PC-9 (cell line): ENCODE data around the gene VWDE.

Experiments
- EZH2 ChIP-seq: fragments of 200-600 bp; sonication (generic); IDR thresholded peaks from 2 replicates; pipeline ENCODE4 v1.8.0; 2017; ENCODE audit warnings: antibody characterized with exemption, low read depth
- TF ChIP-seq, protein P1 (sequence below): fragments of 200-600 bp; sonication (generic); conservative IDR thresholded peaks from 2 replicates; pipeline ENCODE4 v1.6.1; 2017; ENCODE audit warnings: mixed run types, antibody characterized with exemption, mild to moderate bottlenecking, moderate library complexity

DNA sequence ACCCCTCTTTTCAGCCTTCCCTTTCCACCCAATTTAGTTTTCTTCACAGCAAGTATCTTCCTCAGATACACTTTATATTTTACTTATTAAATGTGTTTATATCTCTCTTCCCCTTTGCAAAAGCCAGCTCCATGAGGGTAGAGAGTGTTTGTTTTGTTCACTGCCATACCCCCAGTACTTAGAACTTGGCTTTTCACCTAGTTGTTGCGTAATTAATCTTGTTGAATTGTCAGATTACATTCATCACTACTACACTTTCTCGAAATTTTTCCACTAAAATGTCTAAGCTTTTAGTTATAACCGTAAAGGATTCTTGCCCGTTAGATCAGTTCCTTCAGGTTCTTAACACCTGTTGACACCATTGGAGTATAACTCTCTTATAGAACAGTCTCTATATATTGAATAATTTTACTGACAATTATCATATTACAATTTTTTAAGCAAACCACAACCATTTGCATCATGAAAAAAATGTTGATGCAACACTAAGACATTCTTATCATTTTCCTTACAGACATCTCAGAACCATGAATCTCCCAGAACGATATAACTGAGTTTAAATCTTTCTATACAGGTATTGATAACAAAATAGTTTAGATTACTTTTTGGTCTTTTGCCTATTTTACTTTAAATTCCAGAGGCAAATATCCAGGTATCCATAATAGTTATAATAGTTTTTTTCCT is 29.9 kb downstream of the VWDE start:
- TF ChIP-seq, protein P1, sequence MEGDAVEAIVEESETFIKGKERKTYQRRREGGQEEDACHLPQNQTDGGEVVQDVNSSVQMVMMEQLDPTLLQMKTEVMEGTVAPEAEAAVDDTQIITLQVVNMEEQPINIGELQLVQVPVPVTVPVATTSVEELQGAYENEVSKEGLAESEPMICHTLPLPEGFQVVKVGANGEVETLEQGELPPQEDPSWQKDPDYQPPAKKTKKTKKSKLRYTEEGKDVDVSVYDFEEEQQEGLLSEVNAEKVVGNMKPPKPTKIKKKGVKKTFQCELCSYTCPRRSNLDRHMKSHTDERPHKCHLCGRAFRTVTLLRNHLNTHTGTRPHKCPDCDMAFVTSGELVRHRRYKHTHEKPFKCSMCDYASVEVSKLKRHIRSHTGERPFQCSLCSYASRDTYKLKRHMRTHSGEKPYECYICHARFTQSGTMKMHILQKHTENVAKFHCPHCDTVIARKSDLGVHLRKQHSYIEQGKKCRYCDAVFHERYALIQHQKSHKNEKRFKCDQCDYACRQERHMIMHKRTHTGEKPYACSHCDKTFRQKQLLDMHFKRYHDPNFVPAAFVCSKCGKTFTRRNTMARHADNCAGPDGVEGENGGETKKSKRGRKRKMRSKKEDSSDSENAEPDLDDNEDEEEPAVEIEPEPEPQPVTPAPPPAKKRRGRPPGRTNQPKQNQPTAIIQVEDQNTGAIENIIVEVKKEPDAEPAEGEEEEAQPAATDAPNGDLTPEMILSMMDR, result no peak
- no peak for TF ChIP-seq EZH2
